Lung (tissue), 12 donors: ENCODE results near the gene FCMR. TPM values are rescaled to one million over a fixed set of nuclear protein-coding genes. Genes with fewer than 3 reads are reported as not detected.

Experiments
- ATAC-seq: fragments of 200-7000 bp; cut with Tn5 transposase; one replicate; pipeline ENCODE4 v1.9.1; 2020; ENCODE audit warnings: moderate number of reproducible peaks; ENCODE audit not compliant: insufficient read depth, low FRiP score
- DNase-seq, 3 donors: peaks; one replicate each; pipeline ENCODE4 v3.0.0-alpha.2; 2013 to 2017
- H3K27ac ChIP-seq, 2 donors: one replicate each; pipeline ENCODE4 v1.5.1; 2013; ENCODE audit warnings: mild to moderate bottlenecking in 2 of 2, moderate library complexity in 2 of 2, control low read depth in 1 of 2, inconsistent platforms in 1 of 2, low read depth in 1 of 2, low read length in 1 of 2
- H3K27me3 ChIP-seq, 3 donors: one replicate each; pipeline ENCODE4 v1.5.1; 2013; ENCODE audit warnings: low read length in 2 of 3; ENCODE audit not compliant: control insufficient read depth in 3 of 3, insufficient read depth in 3 of 3
- H3K36me3 ChIP-seq, 4 donors: one replicate each; pipeline ENCODE4 v1.5.1; 2013; ENCODE audit warnings: low read length in 4 of 4, mild to moderate bottlenecking in 1 of 4, moderate library complexity in 1 of 4; ENCODE audit not compliant: control insufficient read depth in 4 of 4, insufficient read depth in 4 of 4
- H3K4me1 ChIP-seq, 5 donors: one replicate each; pipeline ENCODE4 v1.5.1; 2013; ENCODE audit warnings: low read length in 5 of 5, mild to moderate bottlenecking in 2 of 5, moderate library complexity in 1 of 5; ENCODE audit not compliant: control insufficient read depth in 5 of 5, insufficient read depth in 5 of 5
- H3K4me3 ChIP-seq: one replicate; pipeline ENCODE4 v1.5.1; 2013; ENCODE audit warnings: mild to moderate bottlenecking, control low read depth, moderate library complexity
- H3K9ac ChIP-seq, 2 donors: one replicate each; pipeline ENCODE4 v1.5.1; 2013; ENCODE audit warnings: low read length in 2 of 2, control low read depth in 1 of 2; ENCODE audit not compliant: insufficient read depth in 1 of 2
- H3K9me3 ChIP-seq, 4 donors: one replicate each; pipeline ENCODE4 v1.5.1; 2013; ENCODE audit warnings: low read length in 3 of 4, mild to moderate bottlenecking in 1 of 4, moderate library complexity in 1 of 4; ENCODE audit not compliant: control insufficient read depth in 4 of 4, insufficient read depth in 3 of 4
- CTCF ChIP-seq: IDR thresholded peaks from 2 replicates; pipeline ENCODE4 v1.5.1; 2012; ENCODE audit warnings: mild to moderate bottlenecking; ENCODE audit errors: control extremely low read depth, extremely low read depth
- WGBS, 2 donors: extraction: QIAGEN DNeasy Blood & Tissue Kit; methylation state at CpG; one replicate each; pipeline ENCODE4 v1.1.7; 2013; 5-methylcytosine and 5-hydroxymethylcytosine counted together
- polyA plus RNA-seq, 2 donors: library from polyadenylated mRNA; stranded (reverse); fragments of 200-250 nt; gene quantifications; one replicate each; pipeline ENCODE4 v1.2.1, GENCODE V29; 2013
- total RNA-seq, 2 donors: library from RNA; depleted of rRNA in 1 of 2; stranded (reverse); fragments of >200 nt in 1 of 2; gene quantifications; one replicate each; pipeline ENCODE4 v1.2.1, GENCODE V29; 2014 to 2021
- donor health status: control.
- donor health status: control.
- donor health status: Bipolar disorder and iron deficiency.
- donor health status: healthy.
- donor health status: DM: yes; HTN: yes; CAD: no.

FCMR gene
- total and polyA plus RNA-seq, 4 donors = 3.6 to 13.3 (median 9.5) TPM

DNA sequence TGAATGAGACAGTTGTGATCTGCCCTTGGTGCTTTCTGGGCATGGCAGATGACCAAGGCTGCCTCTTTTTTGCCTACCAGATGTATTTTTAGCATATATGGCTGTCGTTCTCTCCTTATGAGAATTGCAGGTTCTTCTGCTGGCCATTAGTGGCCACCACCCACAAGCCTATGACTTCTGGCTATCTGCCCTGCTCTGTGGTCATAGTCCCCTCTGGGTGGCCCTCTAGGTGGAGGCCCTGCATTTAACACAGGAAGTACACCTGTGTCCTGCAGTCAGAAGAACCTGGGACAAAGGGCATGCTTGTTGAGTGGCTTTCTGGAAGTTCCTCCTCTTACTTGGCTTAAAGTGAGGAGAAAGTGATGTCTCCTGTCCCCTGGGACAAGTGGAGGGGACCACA lies 42.0 kb upstream of the FCMR start:
- no peak for ATAC-seq

DNA sequence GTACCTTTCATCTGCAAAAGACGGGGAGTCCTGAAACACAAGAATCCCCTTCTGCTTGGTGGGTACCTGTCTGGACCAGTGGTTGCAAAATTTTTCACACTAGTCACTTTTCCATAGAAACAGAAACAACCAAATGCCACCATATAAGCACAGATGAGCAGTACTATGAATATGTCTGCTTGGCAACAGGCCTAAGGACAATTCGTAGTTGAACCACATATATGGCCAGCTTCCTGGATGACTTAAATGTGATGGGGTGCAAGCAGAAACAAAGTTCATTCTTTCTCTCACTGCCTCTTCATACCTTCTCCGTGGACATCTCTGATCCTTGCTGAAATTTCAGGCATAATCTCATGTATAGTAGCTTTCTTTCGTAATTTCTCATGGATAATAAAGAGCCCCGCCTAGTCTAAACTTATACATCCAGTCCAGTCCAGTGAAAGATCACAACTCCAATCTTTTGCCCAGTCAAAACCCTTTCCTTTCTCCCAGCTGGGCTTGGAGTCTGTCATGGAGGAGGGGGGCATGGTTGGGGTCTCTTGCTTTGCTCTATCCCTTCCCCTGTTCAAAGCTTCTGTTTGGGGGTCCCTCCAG lies 41.5 kb upstream of the FCMR start:
- ATAC-seq = no peak
- no peak overlapping the region for H3K9ac ChIP-seq

More for the DNA sequence above, 42.0 kb upstream of the FCMR start:
- no peak for TF ChIP-seq CTCF
- H3K4me1 ChIP-seq = peaks cover 0 to 10% (median 0%) of the 10 kb centered on the region in 5 donors
- H3K27me3 ChIP-seq = no peaks in the 10 kb centered on the region
- no peak overlapping the region for H3K9ac ChIP-seq
- H3K4me3 ChIP-seq = no peak overlapping the region
- WGBS, 2 donors = 80 to 94% methylated on average over 1 of the region's 1 CpG
- peaks cover 0 to 2% (median 0%) of the 10 kb centered on the region in 4 donors for H3K9me3 ChIP-seq
- no peak for DNase-seq
- H3K27ac ChIP-seq = no peak overlapping the region
- H3K36me3 ChIP-seq = no peaks in the 10 kb centered on the region

DNA sequence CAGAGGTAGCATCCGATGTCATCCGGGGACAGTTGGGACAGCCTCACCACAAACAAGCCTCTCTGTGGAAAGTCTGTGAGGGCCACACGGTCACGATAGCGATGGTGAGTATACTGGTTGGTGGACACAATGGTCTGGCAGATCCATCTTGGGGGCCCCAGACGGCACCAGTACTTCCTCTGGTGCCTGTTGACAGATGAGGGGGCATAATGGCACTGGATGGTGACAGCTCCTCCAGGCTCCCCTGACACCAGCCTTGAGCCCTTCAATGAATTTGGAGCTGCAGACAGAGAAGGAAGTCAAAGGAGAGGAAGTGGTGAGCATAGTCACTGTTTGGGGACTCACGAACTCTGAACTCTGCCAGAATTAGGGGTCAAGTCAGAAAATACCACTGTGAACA lies 40.5 kb upstream of the FCMR start:
- no peaks in the 10 kb centered on the region for H3K27me3 ChIP-seq
- H3K27ac ChIP-seq = no peak overlapping the region
- no peak overlapping the region for H3K4me3 ChIP-seq
- no peak for TF ChIP-seq CTCF
- WGBS, 2 donors = 62 to 74% methylated on average over 7 of the region's 7 CpGs
- no peaks in the 10 kb centered on the region for H3K36me3 ChIP-seq
- no peak overlapping the region for H3K9ac ChIP-seq
- ATAC-seq (no peak), DNase-seq (no peak)
- H3K4me1 ChIP-seq = peaks cover 0 to 10% (median 0%) of the 10 kb centered on the region in 5 donors
- H3K9me3 ChIP-seq = peaks cover 0 to 2% (median 0%) of the 10 kb centered on the region in 4 donors

More for the DNA sequence above, 41.5 kb upstream of the FCMR start:
- DNase-seq = no peak
- Histone ChIP-seq H3K36me3 (no peaks in the 10 kb centered on the region), H3K27me3 (no peaks in the 10 kb centered on the region), H3K9me3 (peaks cover 0 to 2% (median 0%) of the 10 kb centered on the region in 4 donors), H3K4me3 (no peak overlapping the region), H3K4me1 (peaks cover 0 to 10% (median 0%) of the 10 kb centered on the region in 5 donors), H3K27ac (no peak overlapping the region)
- WGBS, 2 donors = 89 to 92% methylated on average over 5 of the region's 5 CpGs
- no peak for TF ChIP-seq CTCF

- Histone ChIP-seq H3K9ac (no peak overlapping the region), H3K9me3 (peaks cover 0 to 2% (median 0%) of the 10 kb centered on the region in 4 donors), H3K36me3 (no peaks in the 10 kb centered on the region), H3K27ac (no peak overlapping the region), H3K4me3 (no peak overlapping the region), H3K27me3 (no peaks in the 10 kb centered on the region), H3K4me1 (peaks cover 0 to 6% (median 0%) of the 10 kb centered on the region in 5 donors)
- WGBS, 2 donors = 62 to 98% methylated on average over 3 of the region's 3 CpGs
- no peak for DNase-seq
- no peak for ATAC-seq
- no peak for TF ChIP-seq CTCF
These were observed 39.9 kb upstream of the FCMR start for GRCh38 chr1:206961668-206962067.
